HG02870 (cell line): Measurements from ENCODE around the gene TPO.
"Not testable (repeated sequence)": the region's sequence is repeated elsewhere in the genome, so short reads cannot be mapped to it uniquely, and the experiment has no call there.

Experiments used
- ATAC-seq: cut with Tn5 transposase; IDR thresholded peaks from one replicate; pipeline ENCODE4 v1.9.1; 2021; ENCODE audit warnings: mild to moderate bottlenecking, moderate library complexity; ENCODE audit not compliant: unreplicated experiment

The TPO gene

DNA sequence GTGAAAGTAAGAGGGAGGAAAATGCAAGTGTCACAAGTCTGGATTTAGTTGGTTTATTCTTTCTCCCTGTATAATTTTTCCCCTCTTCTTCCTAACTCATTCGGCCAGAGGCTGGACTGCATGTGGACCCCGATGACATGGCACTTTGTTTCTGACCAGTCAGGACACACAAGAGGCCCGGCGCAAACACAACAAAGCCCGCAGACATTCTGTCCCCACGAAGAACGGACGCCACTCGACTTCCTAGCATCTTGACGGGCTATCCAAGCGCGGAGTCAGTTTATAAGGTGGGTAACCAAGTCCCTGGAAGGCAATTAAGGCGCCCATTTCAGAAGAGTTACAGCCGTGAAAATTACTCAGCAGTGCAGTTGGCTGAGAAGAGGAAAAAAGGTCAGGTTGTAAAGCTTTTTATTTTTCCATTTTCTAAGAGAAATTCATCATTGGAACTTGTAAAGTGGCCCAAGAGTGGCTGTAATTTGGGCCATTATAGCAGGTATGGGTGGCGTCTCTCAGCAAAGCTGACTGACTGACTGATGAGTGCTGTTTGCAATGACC lies at the start of gene TPO:
Gene TPO, plus strand, starts transcription at position 308 of the 555 bp plus-strand sequence. CDS start 946 bp downstream, outside the sequence.
- no peak for ATAC-seq

DNA sequence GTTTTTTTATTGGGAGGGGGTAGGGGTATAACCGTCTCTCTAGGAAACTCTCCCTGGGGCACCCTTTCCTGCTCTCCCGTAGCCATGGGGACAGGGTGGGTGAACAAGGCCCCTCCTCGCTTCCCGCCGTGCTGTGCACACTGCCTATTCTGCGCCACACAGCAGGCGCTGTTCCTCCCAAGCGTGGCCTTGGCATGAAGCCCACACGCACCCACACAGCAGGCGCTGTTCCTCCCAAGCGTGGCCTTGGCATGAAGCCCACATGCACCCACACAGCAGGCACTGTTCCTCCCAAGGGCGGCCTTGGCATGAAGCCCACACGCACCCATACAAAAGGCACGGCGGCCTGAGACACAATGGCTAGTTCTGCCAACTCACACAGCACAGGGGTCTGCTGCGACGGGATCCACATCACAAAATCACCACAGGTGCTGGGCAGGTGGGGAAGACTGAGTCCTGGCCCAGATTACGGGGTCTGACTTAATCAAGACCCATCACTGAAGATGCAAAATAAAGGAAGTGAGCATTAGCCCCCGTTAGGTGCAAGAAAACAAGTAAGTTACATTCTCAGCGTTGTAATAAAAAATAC lies 46.6 kb upstream of the TPO start:
- ATAC-seq, result no peak

DNA sequence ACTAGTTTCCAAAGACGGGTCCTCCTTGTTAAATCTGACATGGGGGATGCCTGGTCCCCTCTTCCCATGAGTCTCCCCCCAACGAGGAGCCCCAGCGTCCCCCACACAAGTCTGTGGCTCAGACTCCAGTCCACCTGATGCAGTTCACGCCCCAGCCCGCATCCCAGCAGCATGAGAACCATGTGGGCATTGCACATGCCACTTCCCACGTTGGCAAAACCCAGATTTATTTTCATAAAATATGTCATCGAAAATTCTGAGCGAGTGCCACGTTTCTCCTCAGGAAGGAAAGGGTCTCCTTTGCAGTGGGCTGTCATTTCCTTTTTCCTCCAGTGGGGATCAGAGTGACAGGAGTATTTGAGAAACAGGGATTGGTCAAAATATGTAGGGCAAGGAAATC lies 45.7 kb upstream of the TPO start:
- no peak for ATAC-seq

DNA sequence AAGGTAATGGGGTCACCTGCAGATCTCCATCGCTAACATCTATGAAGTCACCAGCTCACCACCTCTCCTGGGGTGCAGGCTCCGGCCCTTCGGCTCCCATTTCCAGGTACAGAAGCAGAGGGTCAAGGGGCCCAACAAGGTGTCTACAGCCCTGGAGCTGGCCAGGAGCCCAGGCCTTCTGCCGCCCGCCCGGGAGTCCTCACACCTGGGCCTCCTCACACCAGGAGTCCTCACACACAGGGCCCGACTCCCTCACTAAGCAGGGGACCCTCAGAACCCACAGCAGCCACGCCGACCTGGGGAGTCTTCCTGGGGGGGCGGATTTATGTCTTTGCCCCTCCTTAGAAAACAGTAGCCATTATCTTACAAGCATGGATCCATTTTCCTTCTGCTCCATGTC lies 43.4 kb upstream of the TPO start:
- no peak for ATAC-seq

DNA sequence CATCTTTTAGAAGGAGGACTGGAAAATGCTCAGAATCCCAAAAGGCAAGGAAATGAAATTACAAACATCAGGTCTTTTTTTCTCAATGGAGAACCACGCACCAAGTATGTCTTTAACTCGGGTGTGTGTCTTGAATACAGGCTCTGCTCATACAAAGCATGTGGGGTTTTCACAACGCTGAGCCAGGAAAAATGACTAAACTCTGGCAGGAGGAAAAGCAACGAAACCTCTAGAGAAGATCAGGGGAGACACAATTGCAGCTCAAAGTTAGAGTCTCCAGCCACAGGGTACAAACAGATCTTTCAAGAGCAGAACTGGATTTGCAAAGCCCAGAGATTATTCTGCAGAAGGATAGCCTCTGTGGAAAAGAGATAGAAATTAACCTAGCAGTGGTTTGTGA lies 42.8 kb upstream of the TPO start:
- no peak for ATAC-seq

DNA sequence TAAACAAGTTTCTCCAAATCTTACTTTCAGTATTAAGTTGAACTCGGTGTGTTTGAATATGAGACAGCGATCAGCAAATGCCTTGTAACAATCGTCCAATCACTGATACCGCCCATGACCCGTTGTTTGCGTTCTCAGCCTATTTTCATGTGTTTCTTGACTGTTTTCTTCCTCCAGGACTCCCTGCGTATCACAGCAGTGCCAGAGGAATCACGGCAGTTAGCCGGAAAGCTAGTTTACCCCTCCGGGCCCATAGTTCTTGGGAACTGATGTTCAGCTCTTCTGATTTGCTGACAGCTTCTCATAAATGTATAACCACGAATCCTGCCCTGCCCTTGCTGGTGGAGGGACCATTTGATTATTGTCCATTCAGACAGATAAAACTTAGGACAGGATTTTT lies 42.2 kb upstream of the TPO start:
- no peak for ATAC-seq

DNA sequence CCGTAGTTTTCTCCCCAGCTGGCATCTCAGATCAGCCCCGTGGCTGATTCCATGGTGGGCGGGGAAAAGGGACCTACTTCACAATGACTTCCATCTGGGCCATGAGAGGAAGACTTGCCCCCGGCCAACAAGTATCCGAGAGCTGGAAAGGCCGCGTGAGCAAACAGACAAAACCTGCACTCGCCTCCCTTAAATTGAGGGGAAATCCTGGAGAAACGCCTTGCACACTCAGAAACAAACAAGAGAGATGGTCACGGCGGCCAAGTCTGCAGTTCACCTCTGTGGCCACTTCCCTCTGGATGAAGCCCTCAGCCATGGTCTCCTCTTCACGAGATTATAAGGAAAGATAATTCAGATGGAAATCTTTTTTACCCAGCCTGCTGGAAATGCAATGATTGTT lies 39.4 kb upstream of the TPO start:
- no peak for ATAC-seq

DNA sequence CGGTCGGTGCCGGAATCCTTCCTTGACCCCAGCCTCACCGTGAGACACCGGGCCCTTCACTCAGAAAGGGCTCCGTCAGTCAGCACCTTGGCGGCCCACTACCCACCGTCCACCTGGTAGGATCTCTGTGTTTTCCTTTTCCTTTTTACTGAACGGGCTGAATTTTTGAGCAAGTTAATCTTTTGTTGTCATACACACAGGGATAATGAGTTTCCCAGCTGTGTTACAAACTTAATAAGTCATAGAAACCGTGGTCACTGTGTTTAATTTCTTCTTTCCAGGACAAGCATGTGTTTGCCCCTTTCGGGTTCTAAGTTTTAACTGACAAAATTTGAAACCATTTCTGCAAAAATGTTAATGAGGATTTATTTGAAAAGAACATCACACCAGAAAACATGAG lies 39.0 kb upstream of the TPO start:
- no peak for ATAC-seq

DNA sequence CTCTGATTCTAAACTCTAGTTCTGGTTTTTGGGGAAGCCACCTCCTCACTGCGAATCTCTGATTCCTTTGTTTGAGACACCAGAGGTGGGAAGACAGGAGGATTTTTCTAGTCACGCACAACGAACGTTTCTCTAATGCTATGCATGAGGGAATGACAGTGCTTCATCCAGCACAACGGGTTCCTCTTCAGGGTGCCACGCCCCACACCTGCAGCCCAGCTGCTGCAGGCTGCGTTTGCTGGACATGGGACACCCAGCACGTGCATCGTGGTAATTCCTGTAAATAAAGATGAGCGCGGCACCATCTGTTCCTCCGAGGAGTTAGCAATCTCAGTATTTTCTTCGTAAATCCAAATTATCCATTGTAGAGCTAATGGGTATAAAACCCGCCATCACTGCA lies 37.5 kb upstream of the TPO start:
- no peak for ATAC-seq

DNA sequence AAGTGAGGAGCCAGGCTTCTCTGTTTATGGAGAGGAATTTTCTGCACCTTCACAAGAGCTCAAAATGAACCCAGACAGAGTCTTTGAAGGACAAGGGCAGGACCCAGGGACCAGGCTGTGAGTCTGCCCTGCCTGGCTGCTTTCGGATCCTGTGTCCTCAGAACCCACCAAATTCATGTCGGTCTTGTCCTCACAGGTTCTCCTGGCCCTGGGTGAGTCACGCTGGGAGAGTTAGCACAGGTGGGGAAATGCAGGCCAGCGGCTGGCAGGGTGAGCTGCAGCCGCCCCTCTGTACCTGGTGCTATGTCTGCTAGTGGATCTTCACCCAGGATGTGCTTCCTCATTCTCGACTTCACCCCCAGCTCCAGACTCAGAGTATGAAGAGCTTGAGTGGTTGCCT lies 35.8 kb upstream of the TPO start:
- ATAC-seq, result no peak

DNA sequence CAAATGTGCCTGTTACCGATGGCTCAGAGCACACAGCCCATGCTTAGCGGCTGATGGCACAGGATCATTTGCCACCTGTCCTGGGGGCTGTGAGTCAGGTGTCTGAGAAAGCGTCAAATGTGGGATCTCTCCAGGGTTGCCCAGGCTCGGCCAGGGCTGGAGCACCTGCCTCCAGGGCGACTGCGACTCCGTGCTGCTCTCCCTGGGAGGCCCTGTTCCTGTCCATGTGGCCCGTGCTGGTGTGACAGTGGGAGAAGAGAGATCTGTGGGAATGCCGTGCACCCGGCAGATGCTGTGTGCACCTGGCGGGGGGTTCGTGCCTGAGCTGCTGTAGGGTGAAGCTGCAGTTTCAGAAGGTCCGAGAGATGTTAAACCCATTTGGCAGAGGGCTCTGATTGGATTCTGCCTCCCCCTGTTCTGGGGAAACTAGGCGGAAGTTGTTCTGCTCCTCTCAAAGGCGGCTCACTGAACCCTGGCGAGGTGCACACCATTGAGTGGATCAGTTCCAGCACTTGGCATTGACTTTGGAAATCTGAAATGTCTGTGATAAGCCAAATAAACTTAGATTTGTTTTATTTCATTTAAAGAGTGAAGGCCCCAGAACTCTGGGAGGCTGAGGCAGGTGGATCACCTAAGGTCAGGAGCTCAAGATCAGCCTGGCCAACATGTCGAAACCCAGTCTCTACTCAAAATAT lies 34.7 kb upstream of the TPO start:
- ATAC-seq, result no peak

DNA sequence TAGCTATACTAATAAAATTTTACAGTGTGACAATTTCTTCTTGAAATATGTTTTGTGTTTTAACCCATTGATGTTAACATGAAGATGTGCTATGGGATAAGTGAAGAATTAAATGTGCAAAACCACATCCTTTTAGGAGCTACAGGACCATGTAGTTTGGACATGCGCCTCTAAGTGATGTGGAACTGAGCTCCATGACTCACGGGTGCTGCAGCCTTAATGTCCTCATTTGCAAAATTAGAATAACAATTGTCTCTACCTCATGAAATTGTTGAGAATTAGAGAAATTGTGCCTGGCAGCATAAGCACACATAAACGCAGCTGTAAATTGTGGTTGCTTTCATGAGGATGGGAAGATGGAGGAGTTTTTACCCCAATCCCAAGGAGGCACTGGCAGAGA lies 31.6 kb upstream of the TPO start:
- no peak for ATAC-seq

DNA sequence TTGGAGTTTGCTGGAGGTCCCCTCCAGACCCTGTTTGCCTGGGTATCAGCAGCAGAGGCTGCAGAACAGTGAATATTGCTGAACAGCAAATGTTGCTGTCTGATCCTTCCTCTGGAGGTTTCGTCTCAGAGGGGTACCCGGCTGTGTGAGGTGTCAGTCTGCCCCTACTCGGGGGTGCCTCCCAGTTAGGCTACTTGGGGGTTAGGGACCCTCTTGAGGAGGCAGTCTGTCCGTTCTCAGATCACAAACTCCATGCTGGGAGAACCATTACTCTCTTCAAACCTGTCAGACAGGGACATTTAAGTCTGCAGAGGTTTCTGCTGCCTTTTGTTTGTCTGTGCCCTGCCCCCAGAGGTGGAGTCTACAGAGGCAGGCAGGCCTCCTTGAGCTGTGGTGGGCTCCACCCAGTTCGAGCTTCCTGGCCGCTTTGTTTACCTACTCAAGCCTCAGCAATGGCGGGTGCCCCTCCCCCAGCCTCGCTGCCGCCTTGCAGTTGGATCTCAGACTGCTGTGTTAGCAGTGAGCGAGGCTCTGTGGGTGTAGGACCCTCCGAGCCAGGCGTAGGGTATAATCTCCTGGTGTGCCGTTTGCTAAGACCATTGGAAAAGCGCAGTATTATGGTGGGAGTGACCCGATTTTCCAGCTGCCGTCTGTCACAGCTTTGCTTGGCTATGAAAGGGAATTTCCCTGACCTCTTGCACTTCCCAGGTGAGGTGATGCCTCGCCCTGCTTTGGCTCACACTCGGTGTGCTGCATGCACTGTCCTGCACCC lies 25.1 kb upstream of the TPO start:
- not testable (repeated sequence) for ATAC-seq

DNA sequence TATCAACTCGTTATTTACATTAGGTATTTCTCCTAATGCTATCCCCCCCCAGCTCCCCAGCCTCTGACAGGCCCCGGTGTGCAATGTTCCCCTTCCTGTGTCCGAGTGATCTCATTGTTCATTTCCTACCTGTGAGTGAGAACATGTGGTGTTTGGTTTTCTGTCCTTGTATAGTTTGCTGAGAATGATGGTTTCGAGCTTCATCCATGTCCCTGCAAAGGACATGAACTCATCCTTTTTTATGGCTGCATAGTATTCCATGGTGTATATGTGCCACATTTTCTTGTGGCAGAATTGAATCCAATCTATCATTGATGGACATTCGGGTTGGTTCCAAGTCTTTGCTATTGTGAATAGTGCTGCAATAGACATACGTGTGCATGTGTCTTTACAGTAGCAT lies 23.1 kb upstream of the TPO start:
- not testable (repeated sequence) for ATAC-seq

DNA sequence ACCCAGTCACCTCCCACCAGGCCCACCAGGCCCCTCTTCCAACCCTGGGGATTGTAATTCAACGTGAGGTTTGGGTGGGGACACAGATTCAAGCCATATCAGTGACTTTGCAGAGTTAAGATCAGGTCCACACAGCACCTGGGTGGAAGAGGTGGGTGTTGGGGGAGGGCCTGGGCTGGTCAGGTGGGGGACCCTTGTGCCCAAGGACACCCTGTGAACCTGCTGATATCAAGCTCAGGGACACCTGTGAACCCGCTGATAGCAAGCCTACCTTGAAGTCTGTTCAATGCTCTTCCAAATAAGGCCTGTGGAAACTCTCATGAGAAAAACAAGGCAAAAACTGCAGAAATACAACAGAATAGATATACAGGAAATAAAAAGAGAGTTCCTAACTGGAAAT lies 19.9 kb upstream of the TPO start:
- no peak for ATAC-seq

DNA sequence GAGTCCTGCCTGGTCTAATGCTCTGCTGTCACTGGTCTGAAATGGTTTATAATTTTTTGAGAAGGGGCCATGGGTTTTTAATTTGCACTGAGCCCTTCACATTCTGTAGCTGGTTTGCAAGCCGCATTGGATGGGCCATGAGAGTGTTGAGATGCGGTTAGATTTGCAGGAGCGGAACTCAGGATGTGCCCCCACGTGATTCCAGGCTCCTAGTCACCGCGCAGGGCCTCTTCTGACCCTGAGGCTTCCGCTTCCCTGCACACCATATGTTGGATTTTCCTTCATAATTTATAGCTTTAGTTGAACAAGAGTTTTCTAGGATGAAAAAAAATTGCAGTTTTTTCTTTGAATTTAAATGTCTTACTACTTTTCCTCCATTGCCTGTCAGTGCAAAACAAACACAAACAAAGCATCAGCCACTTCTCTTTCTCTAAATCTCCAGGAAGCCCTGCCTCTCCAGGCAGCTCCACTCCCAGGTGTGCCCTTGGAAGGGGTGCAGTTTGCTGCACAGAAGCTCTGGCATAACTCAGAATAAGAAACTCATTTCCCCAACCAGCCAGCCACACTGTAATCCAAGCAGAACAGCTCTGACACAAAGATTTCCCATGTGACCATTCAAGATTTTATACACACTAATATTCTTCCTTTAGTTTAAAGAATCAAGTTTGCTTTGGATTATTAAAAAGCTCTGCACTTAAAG lies 18.4 kb upstream of the TPO start:
- ATAC-seq, result no peak

DNA sequence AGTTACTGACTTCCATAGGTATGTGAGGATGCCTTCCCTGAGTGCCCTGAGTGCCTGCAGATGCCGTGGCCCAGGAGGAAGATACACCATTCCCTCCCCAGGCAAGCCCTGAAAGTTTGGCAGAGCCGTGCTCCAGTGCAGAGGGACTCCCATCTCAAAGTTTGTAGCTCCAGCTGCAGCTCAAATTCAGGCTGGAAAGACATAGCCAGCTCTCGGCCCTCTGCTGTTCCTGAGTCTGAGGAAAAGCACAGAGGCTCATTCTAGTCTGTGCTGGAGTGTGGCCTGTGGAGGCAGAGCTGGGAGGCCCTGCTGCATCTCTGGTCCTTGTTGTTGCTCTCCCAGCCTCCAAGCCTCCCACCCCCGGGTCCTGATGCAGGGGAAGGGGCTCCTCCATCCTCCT lies 15.9 kb upstream of the TPO start:
- ATAC-seq, result no peak

DNA sequence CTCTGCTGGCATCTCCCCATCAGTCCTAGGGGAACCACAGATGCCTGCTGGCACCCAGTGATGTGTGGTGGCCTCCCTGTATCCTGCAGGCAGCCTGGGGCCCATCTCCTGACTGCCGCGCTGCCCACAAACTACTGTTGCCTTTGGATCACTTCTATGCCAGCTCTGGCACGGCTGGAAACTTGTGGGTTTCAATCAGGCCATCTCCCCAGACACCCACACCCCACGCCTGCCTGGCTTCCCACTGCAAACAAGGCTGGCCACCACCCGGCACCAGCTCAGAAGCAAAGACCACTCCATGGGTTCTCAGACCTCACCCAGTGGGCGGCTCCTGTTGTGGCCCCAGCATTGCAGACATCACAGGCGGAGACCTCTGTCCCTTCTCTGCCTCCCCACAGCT lies 15.1 kb upstream of the TPO start:
- ATAC-seq, result no peak

DNA sequence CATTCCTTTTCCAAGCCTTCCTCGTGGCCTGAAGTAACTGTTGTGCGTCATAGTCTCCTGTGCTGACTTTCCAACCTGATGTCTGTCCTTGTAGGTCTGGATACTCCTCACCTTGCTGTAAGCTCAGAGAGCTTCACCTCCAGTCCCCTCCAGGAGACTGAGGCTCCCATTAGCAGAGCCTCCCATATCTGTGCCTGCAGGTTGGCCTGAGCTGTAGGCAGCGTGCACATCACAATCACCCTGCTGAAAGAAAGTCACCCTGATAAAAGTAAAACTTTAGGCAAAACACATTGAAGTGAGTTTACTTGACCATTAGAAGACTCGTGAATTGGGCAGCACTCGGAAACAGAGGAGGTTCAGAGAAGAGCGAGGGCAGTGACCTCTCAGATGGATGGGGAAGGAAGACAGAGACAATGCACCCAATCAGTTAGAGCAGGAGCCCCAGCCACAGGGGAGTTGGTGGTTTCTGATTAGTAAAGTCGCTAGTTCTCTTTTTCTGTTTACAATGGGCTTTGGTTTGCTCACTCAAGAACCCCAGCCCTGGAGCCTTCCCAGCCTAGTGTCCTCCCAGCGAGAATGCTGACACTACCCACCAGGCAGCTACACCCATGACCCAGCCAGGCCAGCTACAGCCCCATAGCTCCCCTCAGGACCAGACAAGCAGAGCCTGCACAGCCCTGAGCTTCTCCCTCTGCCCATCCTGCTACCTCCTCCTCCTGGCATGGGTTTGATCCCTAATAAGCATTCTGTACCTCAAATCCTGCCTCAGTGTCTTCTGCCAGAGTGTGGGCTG lies 12.1 kb upstream of the TPO start:
- ATAC-seq, result peak; percentile 73

DNA sequence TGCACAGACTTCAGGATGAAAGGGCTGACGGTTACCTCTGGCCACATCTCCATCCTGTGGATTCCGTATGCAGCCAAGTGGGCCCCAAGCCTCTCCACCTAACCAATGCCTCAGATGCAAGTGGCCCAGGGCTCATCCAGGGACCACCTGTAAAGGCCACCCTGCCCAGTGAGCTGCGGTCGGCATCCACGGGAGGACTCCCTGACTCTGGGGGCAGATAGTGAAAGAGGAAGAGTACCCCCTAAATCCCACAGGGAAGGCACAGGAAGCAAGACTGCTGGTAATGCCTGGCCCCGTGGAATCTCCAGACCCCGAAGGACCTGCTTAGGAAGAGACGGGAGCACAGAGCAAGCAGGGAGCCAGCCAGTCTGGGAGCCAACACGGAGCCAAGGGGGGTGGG lies 11.2 kb upstream of the TPO start:
- ATAC-seq, result no peak

DNA sequence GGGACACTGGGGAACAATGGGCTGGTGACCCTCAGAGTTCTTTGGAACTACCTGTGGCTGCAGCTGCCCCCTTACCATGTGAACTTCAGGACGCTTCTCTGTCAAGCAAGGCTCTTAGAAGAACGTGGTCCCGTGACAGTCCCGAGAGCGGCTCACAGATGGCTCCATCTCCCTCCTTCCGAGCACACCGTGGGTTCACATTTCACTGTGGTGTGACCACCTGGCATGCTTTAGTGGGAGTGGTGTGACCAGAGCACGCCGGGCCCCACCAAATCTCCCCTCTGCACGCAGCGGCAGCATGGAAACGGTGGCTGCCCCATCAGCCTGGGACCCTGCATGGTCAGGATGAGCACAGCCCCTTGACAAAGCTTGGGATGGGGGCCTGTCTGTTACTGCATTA lies 9.7 kb upstream of the TPO start:
- no peak for ATAC-seq
